ENCODE results near the gene SNAPC4. TPM values are rescaled to one million over a fixed set of nuclear protein-coding genes. Genes with fewer than 3 reads are reported as not detected.

SNAPC4 gene
- total and polyA plus RNA-seq, 9 of the 15 experiments (the other 6 are each of a cell fraction or from before 2014, with no cell fraction given): 0.21 to 21.8 (median 8.8) TPM

DNA sequence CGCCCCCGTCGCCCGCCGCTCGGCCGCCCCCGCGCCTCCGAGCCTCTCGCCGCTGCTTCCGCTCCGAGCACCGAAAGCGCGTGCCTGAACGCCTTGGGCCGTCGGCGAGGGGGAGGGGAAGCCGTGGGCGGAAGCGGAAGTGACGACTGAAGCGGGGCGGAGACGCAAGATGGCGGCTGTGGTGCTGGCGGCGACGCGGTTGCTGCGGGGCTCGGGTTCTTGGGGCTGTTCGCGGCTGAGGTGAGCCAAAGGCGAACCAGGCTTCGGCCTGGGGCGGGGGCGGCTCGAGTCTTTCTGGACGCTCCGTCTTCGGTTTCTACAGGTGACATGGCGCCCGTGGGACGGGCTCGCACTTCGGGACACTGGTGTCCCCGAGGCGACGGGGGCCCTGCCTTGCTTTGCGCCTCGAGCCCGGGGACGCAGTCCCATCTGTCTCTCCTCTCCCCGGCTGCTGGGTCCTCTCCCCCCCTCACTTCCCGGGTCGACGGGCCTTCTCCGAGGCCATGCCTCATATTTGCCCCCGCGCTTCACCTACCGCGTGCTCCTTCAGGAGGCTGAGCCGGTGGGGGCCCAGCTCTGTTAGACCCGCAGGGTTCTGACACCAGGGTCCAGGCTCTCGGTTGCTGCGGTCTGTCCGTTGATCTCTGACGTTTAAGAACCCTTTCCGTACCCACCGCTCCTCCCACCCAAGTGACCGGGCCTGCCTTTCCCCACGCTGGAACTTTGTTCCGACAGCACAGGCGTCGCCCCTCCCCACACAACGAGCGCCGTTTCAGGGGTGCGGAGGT is 10.7 kb upstream of the SNAPC4 start, which contains the start of the genes ENTR1 and PMPCA (continued):
- TF ChIP-seq, protein P1, sequence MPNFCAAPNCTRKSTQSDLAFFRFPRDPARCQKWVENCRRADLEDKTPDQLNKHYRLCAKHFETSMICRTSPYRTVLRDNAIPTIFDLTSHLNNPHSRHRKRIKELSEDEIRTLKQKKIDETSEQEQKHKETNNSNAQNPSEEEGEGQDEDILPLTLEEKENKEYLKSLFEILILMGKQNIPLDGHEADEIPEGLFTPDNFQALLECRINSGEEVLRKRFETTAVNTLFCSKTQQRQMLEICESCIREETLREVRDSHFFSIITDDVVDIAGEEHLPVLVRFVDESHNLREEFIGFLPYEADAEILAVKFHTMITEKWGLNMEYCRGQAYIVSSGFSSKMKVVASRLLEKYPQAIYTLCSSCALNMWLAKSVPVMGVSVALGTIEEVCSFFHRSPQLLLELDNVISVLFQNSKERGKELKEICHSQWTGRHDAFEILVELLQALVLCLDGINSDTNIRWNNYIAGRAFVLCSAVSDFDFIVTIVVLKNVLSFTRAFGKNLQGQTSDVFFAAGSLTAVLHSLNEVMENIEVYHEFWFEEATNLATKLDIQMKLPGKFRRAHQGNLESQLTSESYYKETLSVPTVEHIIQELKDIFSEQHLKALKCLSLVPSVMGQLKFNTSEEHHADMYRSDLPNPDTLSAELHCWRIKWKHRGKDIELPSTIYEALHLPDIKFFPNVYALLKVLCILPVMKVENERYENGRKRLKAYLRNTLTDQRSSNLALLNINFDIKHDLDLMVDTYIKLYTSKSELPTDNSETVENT (CRISPR knock-in tag; IDR thresholded peaks at IDR 0.05): peak; percentile 46; the same call in 1 of the 2 replicates
- TF ChIP-seq ESRRA (IDR thresholded peaks at IDR 0.05; ENCODE audit: borderline replicate concordance, low read depth) (no peak), TAF1 (IDR thresholded peaks at IDR 0.05; ENCODE audit: control insufficient read depth, extremely low read depth, insufficient read depth, low read length, severe bottlenecking) (peak; percentile 98), ZNF217 (CRISPR knock-in tag; IDR thresholded peaks at IDR 0.05) (no peak), BRD9 (IDR thresholded peaks at IDR 0.05; ENCODE audit: low read depth, partially characterized antibody) (no peak), KLF1 (tag; IDR thresholded peaks at IDR 0.05) (no peak), MECOM (CRISPR knock-in tag; IDR thresholded peaks at IDR 0.05) (no peak), NCOA2 (IDR thresholded peaks at IDR 0.05; ENCODE audit: partially characterized antibody in 2 of 2) (no peak), ZFP36 (IDR thresholded peaks at IDR 0.05; ENCODE audit: low read depth, low read length, partially characterized antibody) (no peak), ZC3H8 (IDR thresholded peaks at IDR 0.05) (no peak), ZNF324 (CRISPR knock-in tag; IDR thresholded peaks at IDR 0.05) (no peak), KAT8 (IDR thresholded peaks at IDR 0.05; ENCODE audit: low read depth) (no peak), KLF6 (CRISPR knock-in tag; IDR thresholded peaks at IDR 0.05; ENCODE audit: borderline replicate concordance) (no peak; the same call in 1 of the 2 replicates), GTF2F1 (IDR thresholded peaks at IDR 0.05; ENCODE audit: low read depth, low read length) (no peak), POLR3G (IDR thresholded peaks at IDR 0.05; ENCODE audit: extremely low read depth, insufficient read length, insufficient replicate concordance) (no peak), BHLHE40 (IDR thresholded peaks at IDR 0.05; ENCODE audit: low read length) (peak; percentile 77), CHCHD3 (CRISPR knock-in tag; IDR thresholded peaks at IDR 0.05) (no peak)
- TF ChIP-seq, protein P2, sequence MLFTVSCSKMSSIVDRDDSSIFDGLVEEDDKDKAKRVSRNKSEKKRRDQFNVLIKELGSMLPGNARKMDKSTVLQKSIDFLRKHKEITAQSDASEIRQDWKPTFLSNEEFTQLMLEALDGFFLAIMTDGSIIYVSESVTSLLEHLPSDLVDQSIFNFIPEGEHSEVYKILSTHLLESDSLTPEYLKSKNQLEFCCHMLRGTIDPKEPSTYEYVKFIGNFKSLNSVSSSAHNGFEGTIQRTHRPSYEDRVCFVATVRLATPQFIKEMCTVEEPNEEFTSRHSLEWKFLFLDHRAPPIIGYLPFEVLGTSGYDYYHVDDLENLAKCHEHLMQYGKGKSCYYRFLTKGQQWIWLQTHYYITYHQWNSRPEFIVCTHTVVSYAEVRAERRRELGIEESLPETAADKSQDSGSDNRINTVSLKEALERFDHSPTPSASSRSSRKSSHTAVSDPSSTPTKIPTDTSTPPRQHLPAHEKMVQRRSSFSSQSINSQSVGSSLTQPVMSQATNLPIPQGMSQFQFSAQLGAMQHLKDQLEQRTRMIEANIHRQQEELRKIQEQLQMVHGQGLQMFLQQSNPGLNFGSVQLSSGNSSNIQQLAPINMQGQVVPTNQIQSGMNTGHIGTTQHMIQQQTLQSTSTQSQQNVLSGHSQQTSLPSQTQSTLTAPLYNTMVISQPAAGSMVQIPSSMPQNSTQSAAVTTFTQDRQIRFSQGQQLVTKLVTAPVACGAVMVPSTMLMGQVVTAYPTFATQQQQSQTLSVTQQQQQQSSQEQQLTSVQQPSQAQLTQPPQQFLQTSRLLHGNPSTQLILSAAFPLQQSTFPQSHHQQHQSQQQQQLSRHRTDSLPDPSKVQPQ (CRISPR knock-in tag; IDR thresholded peaks at IDR 0.05; ENCODE audit: borderline replicate concordance): no peak
- TF ChIP-seq, protein P3, sequence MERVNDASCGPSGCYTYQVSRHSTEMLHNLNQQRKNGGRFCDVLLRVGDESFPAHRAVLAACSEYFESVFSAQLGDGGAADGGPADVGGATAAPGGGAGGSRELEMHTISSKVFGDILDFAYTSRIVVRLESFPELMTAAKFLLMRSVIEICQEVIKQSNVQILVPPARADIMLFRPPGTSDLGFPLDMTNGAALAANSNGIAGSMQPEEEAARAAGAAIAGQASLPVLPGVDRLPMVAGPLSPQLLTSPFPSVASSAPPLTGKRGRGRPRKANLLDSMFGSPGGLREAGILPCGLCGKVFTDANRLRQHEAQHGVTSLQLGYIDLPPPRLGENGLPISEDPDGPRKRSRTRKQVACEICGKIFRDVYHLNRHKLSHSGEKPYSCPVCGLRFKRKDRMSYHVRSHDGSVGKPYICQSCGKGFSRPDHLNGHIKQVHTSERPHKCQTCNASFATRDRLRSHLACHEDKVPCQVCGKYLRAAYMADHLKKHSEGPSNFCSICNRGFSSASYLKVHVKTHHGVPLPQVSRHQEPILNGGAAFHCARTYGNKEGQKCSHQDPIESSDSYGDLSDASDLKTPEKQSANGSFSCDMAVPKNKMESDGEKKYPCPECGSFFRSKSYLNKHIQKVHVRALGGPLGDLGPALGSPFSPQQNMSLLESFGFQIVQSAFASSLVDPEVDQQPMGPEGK (CRISPR knock-in tag; IDR thresholded peaks at IDR 0.05; ENCODE audit: borderline replicate concordance): no peak
- TF ChIP-seq, protein P4, sequence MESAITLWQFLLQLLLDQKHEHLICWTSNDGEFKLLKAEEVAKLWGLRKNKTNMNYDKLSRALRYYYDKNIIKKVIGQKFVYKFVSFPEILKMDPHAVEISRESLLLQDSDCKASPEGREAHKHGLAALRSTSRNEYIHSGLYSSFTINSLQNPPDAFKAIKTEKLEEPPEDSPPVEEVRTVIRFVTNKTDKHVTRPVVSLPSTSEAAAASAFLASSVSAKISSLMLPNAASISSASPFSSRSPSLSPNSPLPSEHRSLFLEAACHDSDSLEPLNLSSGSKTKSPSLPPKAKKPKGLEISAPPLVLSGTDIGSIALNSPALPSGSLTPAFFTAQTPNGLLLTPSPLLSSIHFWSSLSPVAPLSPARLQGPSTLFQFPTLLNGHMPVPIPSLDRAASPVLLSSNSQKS (CRISPR knock-in tag; IDR thresholded peaks at IDR 0.05): no peak
